ENCODE results near the gene U2AF2. TPM values are rescaled to one million over a fixed set of nuclear protein-coding genes. Genes with fewer than 3 reads are reported as not detected.

U2AF2 gene
- total and polyA plus RNA-seq, 8 donors, result 53.2 to 463 (median 114) TPM

GRCh38 chr19:55720801-55721200 is 66.0 kb downstream of the U2AF2 start:
- Histone ChIP-seq H3K27ac (no peak overlapping the region), H3K4me1 (no peaks in the 10 kb centered on the region), H3K27me3 (peaks cover 0 to 56% (median 8%) of the 10 kb centered on the region in 3 donors), H3K36me3 (no peaks in the 10 kb centered on the region), H3K4me3 (no peak overlapping the region), H3K9me3 (peaks cover 9 to 25% (median 11%) of the 10 kb centered on the region in 4 donors)
- TF ChIP-seq POLR2AphosphoS5 (IDR thresholded peaks at IDR 0.05), result no peak
- no peak for TF ChIP-seq EP300 (IDR thresholded peaks at IDR 0.05)
- no peak for TF ChIP-seq POLR2A (IDR thresholded peaks at IDR 0.05)
- TF ChIP-seq CTCF (IDR thresholded peaks at IDR 0.05), result no peak
- DNase-seq, result no peak
- intact Hi-C loops (cut with DNase I; ENCODE audit: low total_unique reads), result no loop called here
- WGBS, 5 donors, result 79 to 89% (median 86%) methylated on average over 3 of the region's 3 CpGs

- TF ChIP-seq POLR2A (IDR thresholded peaks at IDR 0.05) (no peak), EP300 (IDR thresholded peaks at IDR 0.05) (no peak), POLR2AphosphoS5 (IDR thresholded peaks at IDR 0.05) (no peak), CTCF (IDR thresholded peaks at IDR 0.05) (no peak)
- Histone ChIP-seq H3K4me3 (no peak overlapping the region), H3K27me3 (peaks cover 0 to 31% (median 0%) of the 10 kb centered on the region in 3 donors), H3K27ac (no peak overlapping the region), H3K9me3 (peaks cover 9 to 25% (median 11%) of the 10 kb centered on the region in 4 donors), H3K36me3 (no peaks in the 10 kb centered on the region), H3K4me1 (no peaks in the 10 kb centered on the region)
- 91 to 94% (median 91%) methylated on average over 6 to 8 of the region's 8 CpGs for WGBS, 5 donors
- intact Hi-C loops (cut with DNase I; ENCODE audit: low total_unique reads), result no loop called here
- DNase-seq, result no peak
Measured at GRCh38 chr19:55723491-55723890, 68.7 kb downstream of the U2AF2 start.

Small RNAs within 50 kb of the gene (small RNA-seq; reads per million reads assigned to genes)
- 0 reads per million in 4 donors for gene AC010525.2

Other genes starting within 250 kb of the U2AF2 start
- gene UBE2S, start 247.2 kb upstream of the U2AF2 start, total RNA-seq, result 10 to 100 TPM in 3 of 5 donors, 1 to 10 TPM in 2; 8.0 to 43.3 (median 20.2) TPM
- 10 to 100 TPM; 11.6 to 13.1 (median 13.1) TPM for gene UBE2S, start 247.2 kb upstream of the U2AF2 start, polyA plus RNA-seq
- gene SHISA7, start 211.7 kb upstream of the U2AF2 start, total RNA-seq, result not detected
- gene SHISA7, start 211.7 kb upstream of the U2AF2 start, polyA plus RNA-seq, result not detected
- gene ISOC2, start 193.4 kb upstream of the U2AF2 start, total RNA-seq, result 100 to 1,000 TPM in 1 of 5 donors, 10 to 100 TPM in 4; 19.8 to 348 (median 63.6) TPM
- gene ISOC2, start 193.4 kb upstream of the U2AF2 start, polyA plus RNA-seq, result 10 to 100 TPM; 76.7 to 80.5 (median 79.6) TPM
- gene C19orf85, start 190.3 kb upstream of the U2AF2 start, total RNA-seq, result not detected
- gene C19orf85, start 190.3 kb upstream of the U2AF2 start, polyA plus RNA-seq, result under 1 TPM in 1 of 3 donors, not detected in 2; 0.23 TPM
- gene ZNF628, start 178.4 kb upstream of the U2AF2 start, total RNA-seq, result 10 to 100 TPM in 1 of 5 donors, 1 to 10 TPM in 3, under 1 TPM in 1; 0.58 to 16.1 (median 5.7) TPM
- gene ZNF628, start 178.4 kb upstream of the U2AF2 start, polyA plus RNA-seq, result 1 to 10 TPM; 2.0 to 7.2 (median 4.3) TPM
- gene NAT14, start 169.8 kb upstream of the U2AF2 start, total RNA-seq, result 1 to 10 TPM in 2 of 5 donors, not detected in 3; 4.3 to 6.4 TPM
- 10 to 100 TPM in 2 of 3 donors, 1 to 10 TPM in 1; 8.7 to 22.1 (median 14.4) TPM for gene NAT14, start 169.8 kb upstream of the U2AF2 start, polyA plus RNA-seq
- gene SSC5D, start 166.6 kb upstream of the U2AF2 start, total RNA-seq, result 10 to 100 TPM in 2 of 5 donors, 1 to 10 TPM in 2, not detected in 1; 2.2 to 15.1 (median 9.8) TPM
- under 1 TPM; 0.46 to 0.87 (median 0.80) TPM for gene SSC5D, start 166.6 kb upstream of the U2AF2 start, polyA plus RNA-seq
- gene SBK2, start 117.9 kb upstream of the U2AF2 start, total RNA-seq, result not detected
- gene SBK2, start 117.9 kb upstream of the U2AF2 start, polyA plus RNA-seq, result not detected
- gene SBK3, start 109.5 kb upstream of the U2AF2 start, total RNA-seq, result 1 to 10 TPM in 2 of 5 donors, under 1 TPM in 1, not detected in 2; 0.37 to 6.2 (median 2.0) TPM
- under 1 TPM in 2 of 3 donors, not detected in 1; 0.20 to 0.56 TPM for gene SBK3, start 109.5 kb upstream of the U2AF2 start, polyA plus RNA-seq
- gene ZNF579, start 74.2 kb upstream of the U2AF2 start, total RNA-seq, result 10 to 100 TPM in 1 of 5 donors, 1 to 10 TPM in 4; 3.1 to 12.1 (median 5.1) TPM
- 10 to 100 TPM; 10.8 to 13.0 (median 11.0) TPM for gene ZNF579, start 74.2 kb upstream of the U2AF2 start, polyA plus RNA-seq
- 10 to 100 TPM in 1 of 5 donors, 1 to 10 TPM in 3, not detected in 1; 4.0 to 16.8 (median 6.7) TPM for gene FIZ1, start 55.5 kb upstream of the U2AF2 start, total RNA-seq
- gene FIZ1, start 55.5 kb upstream of the U2AF2 start, polyA plus RNA-seq, result 10 to 100 TPM in 1 of 3 donors, 1 to 10 TPM in 2; 8.7 to 10.8 (median 9.4) TPM
- gene ZNF524, start 54.7 kb upstream of the U2AF2 start, total RNA-seq, result 10 to 100 TPM in 3 of 5 donors, 1 to 10 TPM in 2; 2.9 to 54.3 (median 17.4) TPM
- 10 to 100 TPM; 61.3 to 70.7 (median 68.9) TPM for gene ZNF524, start 54.7 kb upstream of the U2AF2 start, polyA plus RNA-seq
- gene ZNF865, start 49.4 kb upstream of the U2AF2 start, total RNA-seq, result 10 to 100 TPM in 3 of 5 donors, 1 to 10 TPM in 2; 1.3 to 60.5 (median 11.6) TPM
- 1 to 10 TPM; 5.3 to 6.3 (median 6.1) TPM for gene ZNF865, start 49.4 kb upstream of the U2AF2 start, polyA plus RNA-seq
- 10 to 100 TPM in 1 of 5 donors, 1 to 10 TPM in 3, not detected in 1; 1.8 to 15.1 (median 4.6) TPM for gene ZNF784, start 30.5 kb upstream of the U2AF2 start, total RNA-seq
- gene ZNF784, start 30.5 kb upstream of the U2AF2 start, polyA plus RNA-seq, result 1 to 10 TPM; 4.2 to 6.0 (median 5.9) TPM
- 10 to 100 TPM in 4 of 5 donors, not detected in 1; 10.6 to 55.0 (median 16.6) TPM for gene ZNF580, start 14.0 kb upstream of the U2AF2 start, total RNA-seq
- gene ZNF580, start 14.0 kb upstream of the U2AF2 start, polyA plus RNA-seq, result 10 to 100 TPM; 18.6 to 26.9 (median 21.5) TPM
- gene ZNF581, start 11.4 kb upstream of the U2AF2 start, total RNA-seq, result 10 to 100 TPM in 1 of 5 donors, 1 to 10 TPM in 4; 2.2 to 14.5 (median 5.3) TPM
- gene ZNF581, start 11.4 kb upstream of the U2AF2 start, polyA plus RNA-seq, result 10 to 100 TPM; 14.9 to 27.8 (median 21.2) TPM
- 10 to 100 TPM in 3 of 5 donors, 1 to 10 TPM in 2; 3.5 to 25.5 (median 13.4) TPM for gene CCDC106, start 6.8 kb upstream of the U2AF2 start, total RNA-seq
- gene CCDC106, start 6.8 kb upstream of the U2AF2 start, polyA plus RNA-seq, result 10 to 100 TPM; 12.0 to 19.4 (median 14.1) TPM
- gene EPN1, start 20.2 kb downstream of the U2AF2 start, total RNA-seq, result 100 to 1,000 TPM in 3 of 5 donors, 10 to 100 TPM in 2; 17.8 to 363 (median 184) TPM
- 100 to 1,000 TPM in 2 of 3 donors, 10 to 100 TPM in 1; 74.6 to 213 (median 183) TPM for gene EPN1, start 20.2 kb downstream of the U2AF2 start, polyA plus RNA-seq
- not detected for gene NLRP9, start 83.4 kb downstream of the U2AF2 start, total RNA-seq
- not detected for gene NLRP9, start 83.4 kb downstream of the U2AF2 start, polyA plus RNA-seq
- 1 to 10 TPM in 1 of 5 donors, not detected in 4; 1.7 TPM for gene RFPL4A, start 104.1 kb downstream of the U2AF2 start, total RNA-seq
- gene RFPL4A, start 104.1 kb downstream of the U2AF2 start, polyA plus RNA-seq, result not detected
- gene RFPL4AL1, start 114.1 kb downstream of the U2AF2 start, total RNA-seq, result not detected
- gene RFPL4AL1, start 114.1 kb downstream of the U2AF2 start, polyA plus RNA-seq, result not detected
- not detected for gene NLRP11, start 177.0 kb downstream of the U2AF2 start, total RNA-seq
- gene NLRP11, start 177.0 kb downstream of the U2AF2 start, polyA plus RNA-seq, result under 1 TPM in 2 of 3 donors, not detected in 1; 0.03 to 0.12 TPM
- gene NLRP4, start 181.5 kb downstream of the U2AF2 start, total RNA-seq, result not detected
- under 1 TPM in 1 of 3 donors, not detected in 2; 0.23 TPM for gene NLRP4, start 181.5 kb downstream of the U2AF2 start, polyA plus RNA-seq

All from stomach (tissue), 9 donors.